GM23338 (cell line): ENCODE measurements around the gene TNFRSF1A.
A peak's percentile ranks its signal among the peaks of the same experiment; 100 is the strongest.

ENCODE experiments used
- CTCF ChIP-seq, 2 experiments: fragments of 200-600 bp in 1 of 2; sonication (generic) in 1 of 2; conservative IDR thresholded peaks; 2 replicates each; pipeline versions ENCODE4 v1.5.1 to v1.6.1; 2016 to 2017; ENCODE audit warnings: antibody characterized with exemption in 2 of 2, low read depth in 2 of 2, mild to moderate bottlenecking in 2 of 2, moderate library complexity in 1 of 2
- EZH2 ChIP-seq: fragments of 200-600 bp; sonication (generic); IDR thresholded peaks from one replicate; pipeline ENCODE4 v1.8.0; 2017; ENCODE audit warnings: antibody characterized with exemption, mild to moderate bottlenecking, low read depth; ENCODE audit not compliant: unreplicated experiment
- EZH2phosphoT487 ChIP-seq: fragments of 200-600 bp; sonication (generic); IDR thresholded peaks from one replicate; pipeline ENCODE4 v1.8.1; 2018; ENCODE audit warnings: antibody characterized with exemption; ENCODE audit not compliant: unreplicated experiment
- POLR2AphosphoS5 ChIP-seq: IDR thresholded peaks from 2 replicates; pipeline ENCODE4 v1.6.1; 2016; ENCODE audit warnings: antibody characterized with exemption, low read depth
- REST ChIP-seq: IDR thresholded peaks from one replicate; pipeline ENCODE4 v1.6.1; 2018; ENCODE audit warnings: antibody characterized with exemption; ENCODE audit not compliant: unreplicated experiment

- TF ChIP-seq CTCF (conservative IDR thresholded peaks at IDR 0.05; ENCODE audit: low read depth in 2 of 2), result peak; percentile 18 to 48; a peak in 3 of 4 replicates
- TF ChIP-seq REST, result peak; percentile 12
- TF ChIP-seq EZH2, result no peak
- no peak for TF ChIP-seq EZH2phosphoT487
- 0 out of 2 replicates have a peak, but pooled peaks have one; percentile 31 for TF ChIP-seq POLR2AphosphoS5
Observed at GRCh38 chr12:6328945-6329702, 12.8 kb downstream of the TNFRSF1A start.
